NB4 (cell line): ENCODE results near the gene SF3B5.
"Not testable (repeated sequence)": the region's sequence is repeated elsewhere in the genome, so short reads cannot be mapped to it uniquely, and the experiment has no call there.

Source experiments
- DNase-seq: peaks from one replicate; pipeline ENCODE4 v3.0.0; 2010; ENCODE audit warnings: low read depth
- H3K4me3 ChIP-seq: one replicate; pipeline ENCODE4 v1.5.1; 2011; ENCODE audit warnings: mild to moderate bottlenecking, low read depth, low read length, moderate library complexity
- MAX ChIP-seq: IDR thresholded peaks from 2 replicates; pipeline ENCODE4 v1.6.1; 2011; ENCODE audit warnings: low read depth, low read length
- MYC ChIP-seq: IDR thresholded peaks from 2 replicates; pipeline ENCODE4 v1.6.1; 2011; ENCODE audit warnings: low read depth, low read length
- POLR2A ChIP-seq: IDR thresholded peaks from 2 replicates; pipeline ENCODE4 v1.6.1; 2011; ENCODE audit warnings: mild to moderate bottlenecking; ENCODE audit not compliant: insufficient read length; ENCODE audit errors: extremely low read depth
- TF ChIP-seq, protein P1 (sequence below): IDR thresholded peaks from one replicate; pipeline ENCODE4 v1.5.1; 2012; ENCODE audit warnings: low read depth, low read length

SF3B5 gene

GRCh38 chr6:144049386-144049785 lies 46.0 kb downstream of the SF3B5 start:
- TF ChIP-seq MAX (no peak), MYC (no peak), POLR2A (no peak)
- DNase-seq = no peak

DNA sequence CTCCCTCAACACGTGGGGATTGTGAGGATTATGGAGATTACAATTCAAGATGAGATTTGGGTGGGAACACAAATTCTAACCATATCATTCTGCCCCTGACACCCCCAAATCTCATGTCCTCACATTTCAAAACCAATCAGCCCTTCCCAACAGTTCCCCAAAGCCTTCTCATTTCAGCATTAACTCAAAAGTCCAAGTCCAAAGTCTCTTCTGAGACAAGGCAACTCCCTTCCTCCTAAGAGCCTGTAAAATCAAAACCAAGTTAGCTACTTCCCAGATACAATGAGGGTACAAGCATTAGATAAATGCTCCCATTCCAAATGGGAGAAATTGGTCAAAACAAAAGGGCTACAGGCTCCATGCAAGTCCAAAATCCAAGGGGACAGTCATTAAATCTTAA lies 47.7 kb downstream of the SF3B5 start:
- no peak overlapping the region for H3K4me3 ChIP-seq
- TF ChIP-seq MAX (no peak), POLR2A (no peak), MYC (no peak)
- TF ChIP-seq, protein P1, sequence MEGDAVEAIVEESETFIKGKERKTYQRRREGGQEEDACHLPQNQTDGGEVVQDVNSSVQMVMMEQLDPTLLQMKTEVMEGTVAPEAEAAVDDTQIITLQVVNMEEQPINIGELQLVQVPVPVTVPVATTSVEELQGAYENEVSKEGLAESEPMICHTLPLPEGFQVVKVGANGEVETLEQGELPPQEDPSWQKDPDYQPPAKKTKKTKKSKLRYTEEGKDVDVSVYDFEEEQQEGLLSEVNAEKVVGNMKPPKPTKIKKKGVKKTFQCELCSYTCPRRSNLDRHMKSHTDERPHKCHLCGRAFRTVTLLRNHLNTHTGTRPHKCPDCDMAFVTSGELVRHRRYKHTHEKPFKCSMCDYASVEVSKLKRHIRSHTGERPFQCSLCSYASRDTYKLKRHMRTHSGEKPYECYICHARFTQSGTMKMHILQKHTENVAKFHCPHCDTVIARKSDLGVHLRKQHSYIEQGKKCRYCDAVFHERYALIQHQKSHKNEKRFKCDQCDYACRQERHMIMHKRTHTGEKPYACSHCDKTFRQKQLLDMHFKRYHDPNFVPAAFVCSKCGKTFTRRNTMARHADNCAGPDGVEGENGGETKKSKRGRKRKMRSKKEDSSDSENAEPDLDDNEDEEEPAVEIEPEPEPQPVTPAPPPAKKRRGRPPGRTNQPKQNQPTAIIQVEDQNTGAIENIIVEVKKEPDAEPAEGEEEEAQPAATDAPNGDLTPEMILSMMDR = no peak
- no peak for DNase-seq

More at GRCh38 chr6:144049386-144049785, 46.0 kb downstream of the SF3B5 start:
- H3K4me3 ChIP-seq = no peak overlapping the region

DNA sequence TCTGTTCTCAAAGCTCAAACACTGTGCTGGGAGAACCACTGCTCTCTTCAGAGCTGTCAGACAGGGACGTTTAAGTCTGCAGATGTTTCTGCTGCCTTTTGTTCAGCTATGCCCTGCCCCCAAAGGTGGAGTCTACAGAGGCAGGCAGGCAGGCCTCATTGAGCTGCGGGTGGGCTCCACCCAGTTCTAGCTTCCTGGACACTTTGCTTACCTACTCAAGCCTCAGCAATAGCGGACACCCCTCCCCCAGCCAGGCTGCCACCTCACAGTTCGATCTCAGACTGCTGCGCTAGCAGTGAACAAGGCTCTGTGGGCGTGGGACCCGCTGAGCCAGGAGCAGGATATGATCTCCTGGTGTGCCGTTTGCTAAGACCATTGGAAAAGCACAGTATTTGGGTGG lies 48.7 kb downstream of the SF3B5 start:
- not testable (repeated sequence) for DNase-seq, H3K4me3 ChIP-seq

DNA sequence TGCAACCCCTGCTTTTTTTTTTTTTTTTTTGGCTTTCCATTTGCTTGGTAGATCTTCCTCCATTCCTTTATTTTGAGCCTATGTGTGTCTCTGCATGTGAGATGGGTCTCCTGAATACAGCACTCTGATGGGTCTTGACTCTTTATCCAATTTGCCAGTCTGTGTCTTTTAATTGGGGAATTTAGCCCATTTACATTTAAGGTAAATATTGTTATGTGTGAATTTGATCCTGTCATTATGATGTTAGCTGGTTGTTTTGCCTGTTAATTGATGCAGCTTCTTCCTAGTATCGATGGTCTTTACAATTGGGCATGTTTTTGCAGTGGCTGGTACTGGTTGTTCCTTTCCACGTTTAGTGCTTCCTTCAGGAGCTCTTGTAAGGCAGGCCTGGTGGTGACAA lies 50.4 kb downstream of the SF3B5 start:
- not testable (repeated sequence) for H3K4me3 ChIP-seq, DNase-seq
